ENCODE measurements around the gene RIMKLA. TPM values are rescaled to one million over a fixed set of nuclear protein-coding genes. Genes with fewer than 3 reads are reported as not detected.

RIMKLA gene
- total and polyA plus RNA-seq, 2 experiments from 2014 or later, result 4.1 to 6.6 TPM

DNA sequence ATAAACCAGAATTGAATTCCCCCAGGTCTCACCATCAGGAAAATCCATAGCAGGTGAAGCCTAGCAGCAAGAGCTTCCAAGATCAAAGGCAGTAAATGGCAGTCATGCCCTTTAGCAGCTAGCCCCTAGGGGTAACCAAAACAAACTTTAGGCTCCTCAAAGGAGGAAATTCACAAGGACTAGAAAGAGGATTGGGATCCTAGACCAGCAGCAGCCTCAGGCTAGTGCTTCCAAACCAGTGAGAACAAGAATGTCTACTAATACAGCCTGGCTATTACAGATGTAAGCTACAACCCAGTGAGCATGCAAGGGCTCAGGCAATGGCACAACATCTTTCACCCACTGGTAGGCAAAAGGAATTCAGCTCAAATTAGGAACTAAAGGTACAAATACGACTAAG, 11.1 kb upstream of the RIMKLA start (continued):
- TF ChIP-seq, protein P1, sequence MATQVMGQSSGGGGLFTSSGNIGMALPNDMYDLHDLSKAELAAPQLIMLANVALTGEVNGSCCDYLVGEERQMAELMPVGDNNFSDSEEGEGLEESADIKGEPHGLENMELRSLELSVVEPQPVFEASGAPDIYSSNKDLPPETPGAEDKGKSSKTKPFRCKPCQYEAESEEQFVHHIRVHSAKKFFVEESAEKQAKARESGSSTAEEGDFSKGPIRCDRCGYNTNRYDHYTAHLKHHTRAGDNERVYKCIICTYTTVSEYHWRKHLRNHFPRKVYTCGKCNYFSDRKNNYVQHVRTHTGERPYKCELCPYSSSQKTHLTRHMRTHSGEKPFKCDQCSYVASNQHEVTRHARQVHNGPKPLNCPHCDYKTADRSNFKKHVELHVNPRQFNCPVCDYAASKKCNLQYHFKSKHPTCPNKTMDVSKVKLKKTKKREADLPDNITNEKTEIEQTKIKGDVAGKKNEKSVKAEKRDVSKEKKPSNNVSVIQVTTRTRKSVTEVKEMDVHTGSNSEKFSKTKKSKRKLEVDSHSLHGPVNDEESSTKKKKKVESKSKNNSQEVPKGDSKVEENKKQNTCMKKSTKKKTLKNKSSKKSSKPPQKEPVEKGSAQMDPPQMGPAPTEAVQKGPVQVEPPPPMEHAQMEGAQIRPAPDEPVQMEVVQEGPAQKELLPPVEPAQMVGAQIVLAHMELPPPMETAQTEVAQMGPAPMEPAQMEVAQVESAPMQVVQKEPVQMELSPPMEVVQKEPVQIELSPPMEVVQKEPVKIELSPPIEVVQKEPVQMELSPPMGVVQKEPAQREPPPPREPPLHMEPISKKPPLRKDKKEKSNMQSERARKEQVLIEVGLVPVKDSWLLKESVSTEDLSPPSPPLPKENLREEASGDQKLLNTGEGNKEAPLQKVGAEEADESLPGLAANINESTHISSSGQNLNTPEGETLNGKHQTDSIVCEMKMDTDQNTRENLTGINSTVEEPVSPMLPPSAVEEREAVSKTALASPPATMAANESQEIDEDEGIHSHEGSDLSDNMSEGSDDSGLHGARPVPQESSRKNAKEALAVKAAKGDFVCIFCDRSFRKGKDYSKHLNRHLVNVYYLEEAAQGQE (IDR thresholded peaks at IDR 0.05; ENCODE audit: unreplicated experiment), result no peak
- TF ChIP-seq STAT1 (IDR thresholded peaks at IDR 0.05; ENCODE audit: unreplicated experiment), result no peak

DNA sequence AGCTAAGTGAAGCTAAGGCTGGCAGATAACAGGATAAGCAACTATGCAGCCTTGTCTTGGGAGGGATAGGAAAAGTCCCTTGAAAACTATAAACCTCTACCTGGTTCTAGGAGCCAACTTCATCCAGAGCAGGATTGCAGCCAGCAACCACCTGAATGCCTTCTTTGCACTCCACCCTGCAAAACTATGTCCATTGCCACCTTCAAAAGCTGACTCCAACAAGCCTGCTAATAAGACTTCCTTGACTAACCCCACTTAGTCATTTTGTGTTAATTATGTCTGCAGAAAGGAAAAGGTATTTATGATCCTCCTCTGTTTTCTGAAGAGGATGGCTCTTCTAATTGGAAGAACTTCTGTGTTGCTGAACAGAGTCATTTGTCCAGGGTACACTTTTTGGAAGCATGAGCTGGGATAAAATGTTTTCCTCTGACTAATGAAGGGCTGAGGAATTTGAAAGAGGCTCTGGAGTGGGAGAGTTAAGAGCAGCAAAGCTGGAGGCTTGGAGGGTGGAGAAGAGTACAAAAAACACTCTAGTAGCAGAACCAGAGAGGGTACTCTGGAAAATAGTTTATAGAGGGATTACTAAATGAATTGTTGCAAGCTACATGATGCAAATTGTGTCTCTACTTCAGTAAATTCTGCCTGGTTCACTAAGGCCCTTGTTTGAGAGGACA, 9.6 kb upstream of the RIMKLA start:
- ATAC-seq, result no peak

DNA sequence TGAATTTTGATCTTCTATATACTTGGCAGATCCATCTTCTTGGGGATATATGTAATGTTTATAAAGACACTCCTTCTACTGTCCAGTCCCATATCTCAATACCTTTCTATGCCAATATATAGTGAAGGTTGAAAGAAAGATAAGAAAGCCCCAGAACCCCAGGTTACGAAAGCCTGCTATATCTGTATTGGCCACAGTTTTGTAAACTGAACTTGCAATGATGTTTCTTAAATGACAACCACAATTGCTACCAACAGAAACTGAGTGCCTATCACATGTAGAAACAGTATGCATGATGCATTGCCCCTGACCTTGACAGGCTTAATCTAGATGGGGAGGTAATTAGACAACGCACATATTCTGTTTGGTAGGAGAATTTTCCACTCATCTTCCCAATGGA, 7.8 kb upstream of the RIMKLA start:
- H3K27ac ChIP-seq (ENCODE audit: low read depth), result no peak overlapping the region
- no peaks in the 10 kb centered on the region for H3K79me2 ChIP-seq (replicated peaks; ENCODE audit: insufficient read depth)
- H3K36me3 Mint-ChIP-seq (ENCODE audit: low read depth), result no peaks in the 10 kb centered on the region
- no peak overlapping the region for H3K27ac Mint-ChIP-seq
- no peaks in the 10 kb centered on the region for H3K9me3 Mint-ChIP-seq
- no peak overlapping the region for H3K4me2 ChIP-seq
- no peak overlapping the region for H3K4me3 Mint-ChIP-seq
- no peaks in the 10 kb centered on the region for H4K20me1 ChIP-seq (replicated peaks; ENCODE audit: insufficient read depth)
- no peak for ATAC-seq
- no peak overlapping the region for H3K4me3 ChIP-seq
- DNase-seq (ENCODE audit: low spot score), result no peak
- no peaks in the 10 kb centered on the region for H3K9me2 ChIP-seq (ENCODE audit: insufficient read depth)
- H3K27me3 ChIP-seq (ENCODE audit: insufficient read depth), result no peaks in the 10 kb centered on the region
- no peaks in the 10 kb centered on the region for H3K4me1 ChIP-seq (ENCODE audit: insufficient read depth)
- H3K36me3 ChIP-seq (ENCODE audit: insufficient read depth), result no peaks in the 10 kb centered on the region
- TF ChIP-seq, protein P2, sequence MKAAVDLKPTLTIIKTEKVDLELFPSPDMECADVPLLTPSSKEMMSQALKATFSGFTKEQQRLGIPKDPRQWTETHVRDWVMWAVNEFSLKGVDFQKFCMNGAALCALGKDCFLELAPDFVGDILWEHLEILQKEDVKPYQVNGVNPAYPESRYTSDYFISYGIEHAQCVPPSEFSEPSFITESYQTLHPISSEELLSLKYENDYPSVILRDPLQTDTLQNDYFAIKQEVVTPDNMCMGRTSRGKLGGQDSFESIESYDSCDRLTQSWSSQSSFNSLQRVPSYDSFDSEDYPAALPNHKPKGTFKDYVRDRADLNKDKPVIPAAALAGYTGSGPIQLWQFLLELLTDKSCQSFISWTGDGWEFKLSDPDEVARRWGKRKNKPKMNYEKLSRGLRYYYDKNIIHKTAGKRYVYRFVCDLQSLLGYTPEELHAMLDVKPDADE (IDR thresholded peaks at IDR 0.05), result no peak
- no peak for TF ChIP-seq ZNF114 (CRISPR knock-in tag; IDR thresholded peaks at IDR 0.05)
- no peak for TF ChIP-seq POLR2AphosphoS5 (IDR thresholded peaks at IDR 0.05; ENCODE audit: low read depth)
- TF ChIP-seq, protein P3, sequence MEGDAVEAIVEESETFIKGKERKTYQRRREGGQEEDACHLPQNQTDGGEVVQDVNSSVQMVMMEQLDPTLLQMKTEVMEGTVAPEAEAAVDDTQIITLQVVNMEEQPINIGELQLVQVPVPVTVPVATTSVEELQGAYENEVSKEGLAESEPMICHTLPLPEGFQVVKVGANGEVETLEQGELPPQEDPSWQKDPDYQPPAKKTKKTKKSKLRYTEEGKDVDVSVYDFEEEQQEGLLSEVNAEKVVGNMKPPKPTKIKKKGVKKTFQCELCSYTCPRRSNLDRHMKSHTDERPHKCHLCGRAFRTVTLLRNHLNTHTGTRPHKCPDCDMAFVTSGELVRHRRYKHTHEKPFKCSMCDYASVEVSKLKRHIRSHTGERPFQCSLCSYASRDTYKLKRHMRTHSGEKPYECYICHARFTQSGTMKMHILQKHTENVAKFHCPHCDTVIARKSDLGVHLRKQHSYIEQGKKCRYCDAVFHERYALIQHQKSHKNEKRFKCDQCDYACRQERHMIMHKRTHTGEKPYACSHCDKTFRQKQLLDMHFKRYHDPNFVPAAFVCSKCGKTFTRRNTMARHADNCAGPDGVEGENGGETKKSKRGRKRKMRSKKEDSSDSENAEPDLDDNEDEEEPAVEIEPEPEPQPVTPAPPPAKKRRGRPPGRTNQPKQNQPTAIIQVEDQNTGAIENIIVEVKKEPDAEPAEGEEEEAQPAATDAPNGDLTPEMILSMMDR (conservative IDR thresholded peaks at IDR 0.05; ENCODE audit: low read depth in 2 of 2), result no peak
- H3F3A ChIP-seq (replicated peaks; ENCODE audit: low read depth), result no peaks in the 10 kb centered on the region
- H2AFZ ChIP-seq, result no peak overlapping the region
- H3K4me1 Mint-ChIP-seq, result peaks cover 4% of the 10 kb centered on the region; the same call in 2 of the 3 replicates
- peaks cover 6% of the 10 kb centered on the region for H3K27me3 Mint-ChIP-seq (ENCODE audit: insufficient read depth, low read depth, poor library complexity)

More for the DNA sequence above, 9.6 kb upstream of the RIMKLA start:
- H3K9me3 Mint-ChIP-seq, result no peaks in the 10 kb centered on the region
- no peak overlapping the region for H3K27ac Mint-ChIP-seq
- Histone ChIP-seq H3K4me2 (no peak overlapping the region), H3K27me3 (ENCODE audit: insufficient read depth) (no peaks in the 10 kb centered on the region), H3K79me2 (replicated peaks; ENCODE audit: insufficient read depth) (no peaks in the 10 kb centered on the region), H3K4me3 (no peak overlapping the region), H3F3A (replicated peaks; ENCODE audit: low read depth) (no peaks in the 10 kb centered on the region), H3K36me3 (ENCODE audit: insufficient read depth) (no peaks in the 10 kb centered on the region), H3K27ac (ENCODE audit: low read depth) (no peak overlapping the region), H2AFZ (no peak overlapping the region), H3K4me1 (ENCODE audit: insufficient read depth) (no peaks in the 10 kb centered on the region), H3K9me2 (ENCODE audit: insufficient read depth) (no peaks in the 10 kb centered on the region), H4K20me1 (replicated peaks; ENCODE audit: insufficient read depth) (no peaks in the 10 kb centered on the region)
- no peaks in the 10 kb centered on the region for H3K36me3 Mint-ChIP-seq (ENCODE audit: low read depth)
- H3K4me1 Mint-ChIP-seq, result peaks cover 4% of the 10 kb centered on the region; the same call in 2 of the 3 replicates
- DNase-seq (ENCODE audit: low spot score), result no peak
- no peak overlapping the region for H3K4me3 Mint-ChIP-seq
- peaks cover 5% of the 10 kb centered on the region for H3K27me3 Mint-ChIP-seq (ENCODE audit: insufficient read depth, low read depth, poor library complexity)
- no peak for TF ChIP-seq ZNF331 (CRISPR knock-in tag; IDR thresholded peaks at IDR 0.05; ENCODE audit: low read depth)
- TF ChIP-seq ZNF114 (CRISPR knock-in tag; IDR thresholded peaks at IDR 0.05), result no peak
- TF ChIP-seq, protein P3 (conservative IDR thresholded peaks at IDR 0.05; ENCODE audit: low read depth in 2 of 2), result no peak

Data from GM23338 (cell line).